GM21576 (cell line): ENCODE measurements around the gene EHD2.
"Not testable (repeated sequence)": the region's sequence is repeated elsewhere in the genome, so short reads cannot be mapped to it uniquely, and the experiment has no call there.

Source experiments
- ATAC-seq: cut with Tn5 transposase; IDR thresholded peaks from one replicate; pipeline ENCODE4 v1.9.1; 2021; ENCODE audit warnings: mild to moderate bottlenecking, moderate library complexity; ENCODE audit not compliant: unreplicated experiment

EHD2 gene, protein sequence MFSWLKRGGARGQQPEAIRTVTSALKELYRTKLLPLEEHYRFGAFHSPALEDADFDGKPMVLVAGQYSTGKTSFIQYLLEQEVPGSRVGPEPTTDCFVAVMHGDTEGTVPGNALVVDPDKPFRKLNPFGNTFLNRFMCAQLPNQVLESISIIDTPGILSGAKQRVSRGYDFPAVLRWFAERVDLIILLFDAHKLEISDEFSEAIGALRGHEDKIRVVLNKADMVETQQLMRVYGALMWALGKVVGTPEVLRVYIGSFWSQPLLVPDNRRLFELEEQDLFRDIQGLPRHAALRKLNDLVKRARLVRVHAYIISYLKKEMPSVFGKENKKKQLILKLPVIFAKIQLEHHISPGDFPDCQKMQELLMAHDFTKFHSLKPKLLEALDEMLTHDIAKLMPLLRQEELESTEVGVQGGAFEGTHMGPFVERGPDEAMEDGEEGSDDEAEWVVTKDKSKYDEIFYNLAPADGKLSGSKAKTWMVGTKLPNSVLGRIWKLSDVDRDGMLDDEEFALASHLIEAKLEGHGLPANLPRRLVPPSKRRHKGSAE

DNA sequence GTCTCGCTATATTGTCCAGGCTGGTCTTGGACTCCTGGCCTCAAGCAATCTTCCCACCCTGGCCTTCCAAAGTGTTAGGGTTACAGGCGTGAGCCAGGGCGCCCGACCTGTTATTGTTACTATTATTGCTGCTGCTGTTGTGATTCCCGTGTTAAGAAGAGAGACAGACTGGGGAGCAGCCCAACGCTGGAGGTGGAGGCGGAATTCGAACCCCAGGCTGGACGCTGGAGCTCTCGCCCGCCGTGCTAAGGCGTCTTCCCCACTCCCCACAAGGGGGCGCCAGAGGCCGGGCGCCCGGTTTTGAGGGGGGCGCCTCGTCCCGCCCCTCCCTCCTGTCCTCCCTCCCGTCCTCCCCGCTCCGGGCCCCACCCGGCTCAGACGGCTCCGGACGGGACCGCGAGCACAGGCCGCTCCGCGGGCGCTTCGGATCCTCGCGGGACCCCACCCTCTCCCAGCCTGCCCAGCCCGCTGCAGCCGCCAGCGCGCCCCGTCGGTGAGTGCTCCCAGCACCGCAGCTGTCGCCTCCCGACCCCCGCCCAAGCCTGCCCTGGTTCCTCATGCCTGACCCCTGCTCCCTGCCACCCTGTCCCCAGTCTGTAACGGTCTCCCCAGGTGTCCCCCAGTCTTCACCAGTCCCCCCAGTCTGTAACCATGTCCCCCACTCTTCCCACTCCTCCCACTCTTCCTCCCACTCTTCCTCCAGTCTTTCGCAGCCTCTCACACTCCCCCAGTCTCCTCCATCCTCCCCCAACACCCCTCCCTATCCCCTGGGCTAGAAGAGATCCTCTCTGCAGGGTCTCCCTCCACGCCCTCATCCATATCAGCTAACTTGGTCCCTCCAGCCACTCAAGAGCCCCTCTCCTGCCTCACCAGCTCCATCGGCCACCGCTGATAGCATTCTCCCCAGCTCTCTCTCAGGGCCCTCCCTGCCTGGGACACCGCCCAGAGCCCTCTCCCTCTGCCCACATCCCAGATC lies at the start of gene EHD2:
Gene EHD2 (plus strand): TSS at position 377 of the 976 bp plus-strand sequence. CDS start 3,191 bp downstream, outside the sequence.
- ATAC-seq: no peak

DNA sequence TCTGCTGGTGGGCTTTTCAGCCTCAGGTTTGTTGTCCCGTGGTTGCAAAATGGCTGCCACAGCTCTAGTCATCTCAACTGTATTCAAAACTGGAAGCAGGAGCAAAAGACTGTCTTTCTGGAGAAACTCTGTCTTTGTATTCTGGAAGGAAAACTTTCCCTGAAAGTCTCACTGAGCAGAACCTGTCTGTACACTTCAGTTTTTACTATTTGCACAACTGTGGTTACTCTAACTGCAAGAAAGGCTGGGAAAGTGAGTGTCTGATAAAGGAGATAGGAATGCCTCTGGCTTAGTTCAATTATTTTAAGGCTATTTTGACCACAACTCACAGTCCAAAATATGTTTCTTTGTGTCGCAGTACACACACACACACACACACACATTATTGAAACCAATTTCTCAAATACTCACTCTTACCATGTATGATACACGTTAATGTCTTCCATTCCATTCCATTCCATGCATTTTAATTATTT lies 49.7 kb upstream of the EHD2 start:
- ATAC-seq: no peak

DNA sequence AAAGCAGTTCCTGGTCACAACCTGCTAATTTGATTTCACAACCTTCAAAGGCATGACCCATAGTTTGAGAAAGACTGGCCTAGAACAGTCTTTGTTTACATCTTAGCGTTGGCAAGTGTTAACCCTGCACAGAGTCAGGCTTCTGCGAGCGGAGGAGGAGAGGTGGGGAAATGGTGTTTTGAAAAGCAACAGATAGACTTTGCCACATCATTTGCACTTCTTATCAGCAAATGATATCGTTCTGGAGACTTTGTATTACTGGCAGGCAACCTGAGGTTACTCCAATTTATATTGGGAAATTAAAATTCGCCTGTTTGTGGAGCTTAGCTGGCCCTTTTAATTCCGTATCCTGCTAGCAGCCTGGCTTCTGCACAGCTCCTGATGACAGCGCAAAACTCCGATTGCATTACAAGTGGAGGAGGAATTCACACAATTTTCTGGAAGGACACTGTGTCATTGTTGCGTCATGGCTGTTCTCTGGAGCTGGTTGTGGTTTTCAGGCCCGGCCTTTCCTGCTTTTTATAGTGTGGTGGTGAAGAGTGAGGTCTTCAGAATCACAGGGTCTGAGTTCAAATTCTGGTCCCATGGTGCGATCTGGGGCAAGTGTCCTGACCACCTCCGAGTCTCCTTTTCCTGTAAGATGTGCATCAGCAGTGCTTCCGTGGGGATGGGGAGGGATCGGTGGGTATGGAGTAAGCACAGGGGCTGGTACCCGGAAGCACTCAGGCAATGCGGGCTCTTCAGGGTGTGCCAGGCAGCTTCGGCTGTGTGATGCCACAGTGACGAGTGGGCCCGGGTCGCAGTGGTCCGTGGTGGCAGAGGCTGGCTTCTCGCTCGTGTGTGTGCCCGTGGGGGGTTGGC lies 49.1 kb upstream of the EHD2 start:
- ATAC-seq: no peak

DNA sequence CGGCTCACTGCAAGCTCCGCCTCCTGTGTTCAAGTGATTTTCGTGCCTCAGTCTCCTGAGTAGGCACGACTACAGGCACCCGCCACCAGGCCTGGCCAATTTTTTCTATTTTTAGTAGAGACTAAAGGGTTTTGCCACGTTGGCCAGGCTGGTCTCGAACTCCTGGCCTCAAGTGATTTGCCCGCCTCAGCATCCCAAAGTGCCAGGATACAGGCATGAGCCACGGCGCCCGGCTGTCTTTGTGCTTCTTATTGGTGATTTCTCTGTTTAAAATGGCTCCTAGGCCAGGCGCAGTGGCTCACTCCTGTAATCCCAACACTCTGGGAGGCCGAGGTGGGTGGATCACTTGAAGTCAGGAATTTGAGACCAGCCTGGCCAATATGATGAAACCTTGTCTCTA lies 44.7 kb upstream of the EHD2 start:
- ATAC-seq: not testable (repeated sequence)

DNA sequence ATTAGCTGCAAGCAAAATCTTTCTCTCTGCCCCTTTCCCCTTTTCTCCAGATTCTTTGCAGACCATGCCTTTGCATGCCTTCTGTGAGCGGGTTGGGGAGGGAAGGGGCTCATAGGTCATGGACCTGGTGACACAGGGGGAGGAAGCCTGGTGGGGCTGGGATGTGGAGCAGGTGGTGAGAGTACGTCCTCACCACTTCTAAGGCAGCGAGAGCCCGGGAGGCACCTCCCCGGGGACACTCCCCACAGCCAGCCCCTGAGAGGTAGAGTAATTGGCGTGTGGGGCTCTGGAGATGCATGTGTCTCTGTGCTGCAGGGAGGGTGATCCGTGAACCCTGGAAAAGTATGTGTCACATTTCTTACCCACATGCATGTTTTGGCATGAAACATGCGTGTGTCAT lies 42.5 kb upstream of the EHD2 start:
- no peak for ATAC-seq

DNA sequence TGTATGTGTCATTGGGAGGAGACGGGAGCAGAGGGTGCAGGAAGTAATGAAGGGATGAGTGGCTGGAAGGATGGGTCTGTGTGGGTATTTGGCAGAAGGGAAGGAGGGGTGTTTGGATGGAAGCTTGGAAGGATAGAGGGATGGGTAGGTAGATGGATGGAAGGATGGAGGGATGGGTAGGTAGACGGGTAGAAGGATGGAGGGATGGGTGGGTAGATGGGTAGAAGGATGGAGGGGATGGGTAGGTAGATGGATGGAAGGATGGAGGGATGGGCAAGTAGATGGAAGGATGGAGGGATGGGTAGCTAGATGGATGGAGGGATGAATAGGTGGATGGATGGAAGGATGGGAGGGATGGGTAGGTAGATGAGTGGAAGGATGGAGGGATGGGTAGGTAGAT lies 41.7 kb upstream of the EHD2 start:
- no peak for ATAC-seq

DNA sequence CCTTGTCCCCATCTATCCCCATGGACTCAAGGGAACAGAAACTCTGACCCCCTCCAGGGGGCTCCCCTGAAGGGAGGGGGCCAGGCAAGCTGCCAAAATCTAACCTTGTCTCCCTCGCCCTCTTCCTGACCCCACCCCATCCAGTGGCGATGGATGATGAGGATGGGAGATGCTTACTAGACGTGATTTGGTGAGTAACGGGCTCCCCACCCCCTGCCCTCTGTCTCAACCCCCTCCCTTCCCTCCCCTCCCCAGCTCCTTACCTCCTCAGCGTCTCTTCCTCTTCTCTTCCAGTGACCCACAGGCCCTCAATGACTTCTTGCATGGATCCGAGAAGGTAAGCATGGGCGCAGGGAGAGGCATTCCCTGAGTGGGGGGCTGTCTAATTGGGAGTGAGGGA lies 39.8 kb upstream of the EHD2 start:
- no peak for ATAC-seq

DNA sequence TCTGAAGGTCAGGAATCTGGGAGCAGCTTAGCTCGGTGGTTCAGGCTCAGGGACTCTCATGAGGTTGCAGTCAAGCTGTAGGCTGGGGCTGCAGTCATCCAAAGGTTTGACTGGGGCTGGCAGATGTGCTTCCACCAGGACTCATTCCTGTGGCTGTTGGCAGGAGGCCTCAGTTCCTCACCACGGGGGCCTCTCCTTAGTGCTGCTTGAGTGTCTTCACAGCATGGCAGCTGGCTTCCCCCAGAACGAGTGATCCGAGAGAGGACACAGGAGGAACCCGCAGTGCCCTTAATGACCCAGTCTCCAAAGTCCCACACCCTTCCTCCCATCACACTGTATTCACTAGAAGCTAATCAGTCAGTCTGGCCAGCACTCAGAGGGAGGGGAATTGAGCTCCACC lies 38.7 kb upstream of the EHD2 start:
- ATAC-seq: no peak

DNA sequence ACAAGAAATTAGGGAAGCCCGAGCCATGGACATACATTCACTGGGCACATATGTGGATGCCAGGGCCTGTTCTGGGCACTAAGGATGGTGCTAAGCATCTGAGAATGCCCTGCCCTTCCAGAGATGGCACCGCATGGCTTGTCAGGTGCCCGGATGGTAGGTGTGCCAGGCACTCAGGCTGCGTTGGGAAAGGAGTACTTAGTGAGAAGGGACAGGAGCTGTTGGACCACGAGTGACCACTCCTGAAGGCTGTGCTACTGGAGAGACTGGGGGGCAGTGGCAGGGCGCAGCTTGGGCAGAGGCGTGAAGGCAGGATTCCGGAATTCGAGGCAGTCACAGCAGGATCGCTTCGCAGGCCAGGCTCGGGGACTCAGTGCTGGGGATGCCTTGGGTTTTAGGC lies 38.0 kb upstream of the EHD2 start:
- no peak for ATAC-seq

DNA sequence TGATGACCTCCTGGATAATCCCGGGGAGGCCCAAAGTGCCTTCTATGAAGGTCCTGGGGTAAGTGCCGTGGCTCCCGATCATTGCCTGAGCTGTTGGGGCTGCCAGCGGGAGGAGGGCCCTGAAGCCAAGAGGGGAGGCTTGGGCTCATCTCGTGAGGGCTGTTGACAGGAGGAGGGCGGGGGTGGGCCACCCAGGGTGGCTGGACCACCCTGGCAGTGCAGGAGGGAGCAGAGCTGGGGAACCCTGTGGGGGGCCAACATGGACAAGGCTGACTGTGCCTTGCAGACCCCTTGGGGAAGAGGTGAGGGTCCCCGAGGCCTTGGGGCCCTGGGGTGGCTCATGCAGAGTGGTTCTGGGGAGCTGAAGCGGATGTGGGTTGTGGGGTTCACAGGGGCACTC lies 37.4 kb upstream of the EHD2 start:
- no peak for ATAC-seq

DNA sequence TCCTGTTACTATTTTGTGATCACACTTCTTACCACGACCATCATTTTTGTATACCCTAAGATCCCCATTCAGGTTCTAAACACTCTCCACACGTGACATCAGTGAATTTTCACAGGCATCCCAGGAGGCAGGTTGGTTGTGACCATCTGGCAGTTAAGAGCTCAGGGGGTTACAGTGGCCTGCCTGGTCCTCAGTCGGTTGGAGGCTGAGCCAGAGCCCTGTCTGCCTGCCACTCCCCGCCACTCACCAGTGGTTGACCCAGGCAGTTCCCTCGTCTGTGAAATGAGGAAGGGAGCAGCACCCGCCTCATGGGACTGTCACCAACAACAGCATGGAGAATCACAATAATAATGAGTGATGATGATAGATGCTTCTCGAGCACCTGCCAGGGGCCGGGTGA lies 36.4 kb upstream of the EHD2 start:
- ATAC-seq: no peak

DNA sequence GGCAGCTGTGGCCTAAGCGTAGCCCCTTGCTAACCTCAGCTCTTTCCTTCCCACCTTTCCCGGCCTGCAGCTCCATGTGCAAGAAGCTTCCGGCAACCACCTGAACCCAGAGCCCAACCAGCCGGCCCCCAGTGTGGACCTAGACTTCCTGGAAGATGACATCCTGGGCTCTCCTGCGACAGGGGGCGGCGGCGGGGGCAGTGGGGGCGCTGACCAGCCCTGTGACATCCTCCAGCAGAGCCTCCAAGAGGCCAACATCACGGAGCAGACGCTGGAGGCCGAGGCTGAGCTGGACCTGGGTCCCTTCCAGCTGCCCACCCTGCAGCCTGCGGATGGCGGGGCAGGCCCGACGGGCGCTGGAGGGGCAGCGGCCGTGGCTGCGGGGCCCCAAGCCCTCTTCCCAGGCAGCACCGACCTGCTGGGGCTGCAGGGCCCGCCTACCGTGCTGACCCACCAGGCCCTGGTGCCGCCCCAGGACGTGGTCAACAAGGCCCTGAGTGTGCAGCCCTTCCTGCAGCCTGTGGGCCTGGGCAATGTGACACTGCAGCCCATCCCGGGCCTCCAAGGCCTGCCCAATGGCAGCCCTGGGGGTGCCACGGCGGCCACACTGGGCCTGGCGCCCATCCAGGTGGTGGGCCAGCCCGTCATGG lies 33.8 kb upstream of the EHD2 start:
- no peak for ATAC-seq

DNA sequence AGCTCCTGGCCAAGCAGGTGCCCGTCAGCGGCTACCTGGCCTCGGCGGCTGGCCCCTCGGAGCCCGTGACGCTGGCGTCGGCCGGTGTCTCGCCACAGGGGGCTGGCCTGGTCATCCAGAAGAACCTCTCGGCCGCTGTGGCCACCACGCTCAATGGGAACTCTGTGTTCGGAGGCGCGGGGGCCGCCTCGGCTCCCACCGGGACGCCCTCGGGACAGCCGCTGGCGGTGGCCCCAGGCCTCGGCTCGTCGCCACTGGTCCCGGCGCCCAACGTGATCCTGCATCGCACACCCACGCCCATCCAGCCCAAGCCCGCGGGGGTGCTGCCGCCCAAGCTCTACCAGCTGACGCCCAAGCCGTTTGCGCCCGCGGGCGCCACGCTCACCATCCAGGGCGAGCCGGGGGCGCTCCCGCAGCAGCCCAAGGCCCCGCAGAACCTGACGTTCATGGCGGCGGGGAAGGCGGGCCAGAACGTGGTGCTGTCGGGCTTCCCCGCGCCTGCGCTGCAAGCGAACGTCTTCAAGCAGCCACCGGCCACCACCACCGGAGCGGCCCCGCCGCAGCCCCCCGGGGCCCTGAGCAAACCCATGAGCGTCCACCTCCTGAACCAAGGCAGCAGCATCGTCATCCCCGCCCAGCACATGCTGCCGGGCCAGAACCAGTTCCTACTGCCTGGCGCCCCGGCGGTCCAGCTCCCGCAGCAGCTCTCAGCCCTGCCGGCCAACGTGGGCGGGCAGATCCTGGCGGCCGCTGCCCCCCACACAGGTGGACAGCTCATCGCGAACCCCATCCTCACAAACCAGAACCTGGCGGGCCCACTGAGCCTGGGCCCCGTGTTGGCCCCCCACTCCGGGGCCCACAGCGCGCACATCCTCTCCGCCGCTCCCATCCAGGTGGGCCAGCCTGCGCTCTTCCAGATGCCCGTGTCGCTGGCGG lies 33.0 kb upstream of the EHD2 start:
- ATAC-seq: no peak

DNA sequence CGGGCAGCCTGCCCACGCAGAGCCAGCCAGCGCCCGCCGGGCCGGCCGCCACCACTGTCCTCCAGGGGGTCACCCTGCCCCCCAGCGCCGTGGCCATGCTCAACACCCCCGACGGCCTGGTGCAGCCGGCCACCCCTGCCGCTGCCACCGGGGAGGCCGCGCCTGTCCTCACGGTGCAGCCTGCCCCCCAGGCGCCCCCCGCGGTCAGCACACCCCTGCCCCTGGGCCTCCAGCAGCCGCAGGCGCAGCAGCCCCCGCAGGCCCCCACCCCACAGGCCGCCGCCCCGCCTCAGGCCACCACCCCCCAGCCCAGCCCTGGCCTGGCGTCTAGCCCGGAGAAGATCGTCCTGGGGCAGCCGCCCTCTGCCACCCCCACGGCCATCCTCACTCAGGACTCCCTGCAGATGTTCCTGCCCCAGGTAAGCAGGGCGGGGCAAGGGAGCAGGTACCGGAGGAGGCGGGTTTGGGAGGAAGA lies 32.3 kb upstream of the EHD2 start:
- ATAC-seq: no peak

DNA sequence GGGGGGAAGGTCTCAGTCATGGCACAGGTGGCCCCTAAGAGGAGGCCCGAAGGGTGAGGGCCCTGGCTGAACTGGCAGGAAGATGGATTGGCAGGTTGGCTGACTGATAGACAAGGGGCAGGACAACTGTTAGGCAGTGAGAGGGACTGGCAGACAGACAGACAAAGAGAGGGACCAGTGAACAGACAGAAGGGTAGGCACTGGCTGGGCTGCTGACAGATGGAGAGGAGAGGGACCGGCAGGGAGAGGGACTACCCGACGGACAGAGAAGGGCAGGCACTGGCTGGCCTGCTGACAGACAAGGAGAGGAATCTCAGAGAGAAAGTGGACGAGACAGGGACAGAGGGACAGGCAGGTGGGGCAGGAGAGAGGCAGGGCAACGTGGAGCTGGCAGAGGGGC lies 31.8 kb upstream of the EHD2 start:
- ATAC-seq: no peak

DNA sequence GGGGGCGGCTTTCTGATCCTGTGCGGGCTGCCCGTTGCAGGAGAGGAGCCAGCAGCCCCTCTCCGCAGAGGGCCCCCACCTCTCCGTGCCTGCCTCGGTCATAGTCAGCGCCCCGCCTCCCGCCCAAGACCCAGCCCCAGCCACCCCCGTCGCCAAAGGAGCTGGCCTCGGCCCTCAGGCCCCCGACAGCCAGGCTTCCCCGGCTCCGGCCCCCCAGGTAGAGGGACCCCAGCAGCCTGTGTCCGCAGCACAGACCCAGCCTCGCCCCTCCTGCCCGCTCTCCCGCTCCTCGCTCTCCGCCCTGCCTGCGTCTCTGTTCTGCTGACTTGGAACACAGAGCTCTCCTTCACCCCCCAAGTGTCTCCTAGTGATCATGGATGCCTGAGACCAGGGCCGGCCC lies 31.3 kb upstream of the EHD2 start:
- no peak for ATAC-seq

DNA sequence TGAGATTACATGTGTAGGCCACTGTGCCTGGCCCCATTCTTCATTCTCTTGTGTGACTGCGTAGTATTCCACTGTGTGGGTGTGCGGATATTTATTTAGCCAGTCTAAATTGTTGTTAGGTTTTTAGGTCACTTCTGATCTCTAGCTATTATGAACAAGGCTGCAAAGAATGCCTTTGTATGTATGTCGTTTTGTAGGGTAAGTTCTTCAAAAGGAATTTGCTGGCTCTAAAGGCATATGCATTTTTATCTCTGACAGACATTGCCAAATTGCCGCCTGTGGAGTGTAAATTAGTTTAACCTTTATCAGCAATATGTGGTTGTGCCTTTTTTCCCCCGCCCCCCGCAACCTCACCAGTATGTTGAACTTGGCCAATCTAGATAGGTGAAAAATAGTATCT lies 30.3 kb upstream of the EHD2 start:
- ATAC-seq: no peak

DNA sequence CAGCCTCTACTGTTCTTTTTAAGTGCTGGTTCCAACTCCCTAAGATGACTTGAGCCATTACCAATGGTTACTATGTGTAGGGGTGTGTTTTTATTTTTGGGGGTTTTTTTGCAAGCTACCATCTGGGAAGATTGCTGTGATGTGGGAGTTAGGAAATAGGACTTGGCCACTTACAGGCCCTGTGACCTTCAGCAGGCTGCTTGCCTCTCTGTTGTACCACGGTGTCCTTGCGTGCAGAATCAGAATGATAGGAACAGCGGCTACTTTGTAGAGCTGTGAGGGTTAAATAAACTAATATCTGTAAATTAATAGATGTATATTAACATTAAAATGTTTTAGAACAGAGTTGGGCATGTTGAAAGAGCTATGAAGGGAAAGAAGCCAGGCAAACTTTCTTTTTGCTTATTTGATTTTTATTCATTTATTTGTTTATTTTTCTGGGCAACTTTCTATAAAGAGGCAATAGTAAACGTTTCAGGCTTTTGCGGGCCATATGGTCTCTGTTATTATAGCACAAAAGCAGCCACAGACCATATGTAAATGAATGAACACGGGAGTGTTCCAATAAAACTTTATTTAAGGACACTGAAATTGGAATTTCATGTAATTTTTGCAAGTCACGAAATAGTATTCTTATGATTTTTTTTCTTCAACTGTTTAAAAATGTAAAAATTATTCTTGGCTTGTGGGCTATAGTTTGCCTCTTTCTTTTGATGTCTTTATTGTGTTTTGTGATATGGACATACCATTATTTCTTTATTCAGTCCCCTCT lies 26.4 kb upstream of the EHD2 start:
- ATAC-seq: no peak
